ENCODE results near the gene SETD6. TPM values are rescaled to one million over a fixed set of nuclear protein-coding genes. Genes with fewer than 3 reads are reported as not detected.

Gene SETD6
- total RNA-seq, 1 donor from 2014 or later, result 32.6 TPM

GRCh38 chr16:58518980-58519368 lies 3.7 kb downstream of the SETD6 start:
- Mint-ChIP-seq H3K9me3 (no peaks in the 10 kb centered on the region), H3K4me1 (ENCODE audit: unreplicated experiment) (peaks cover 13% of the 10 kb centered on the region), H3K4me3 (no peak overlapping the region), H3K36me3 (peaks cover 27% of the 10 kb centered on the region), H3K27me3 (no peaks in the 10 kb centered on the region), H3K27ac (no peak overlapping the region)
- DNase-seq (ENCODE audit: extremely low spot score, unreplicated experiment), result no peak
- TF ChIP-seq, protein P1, sequence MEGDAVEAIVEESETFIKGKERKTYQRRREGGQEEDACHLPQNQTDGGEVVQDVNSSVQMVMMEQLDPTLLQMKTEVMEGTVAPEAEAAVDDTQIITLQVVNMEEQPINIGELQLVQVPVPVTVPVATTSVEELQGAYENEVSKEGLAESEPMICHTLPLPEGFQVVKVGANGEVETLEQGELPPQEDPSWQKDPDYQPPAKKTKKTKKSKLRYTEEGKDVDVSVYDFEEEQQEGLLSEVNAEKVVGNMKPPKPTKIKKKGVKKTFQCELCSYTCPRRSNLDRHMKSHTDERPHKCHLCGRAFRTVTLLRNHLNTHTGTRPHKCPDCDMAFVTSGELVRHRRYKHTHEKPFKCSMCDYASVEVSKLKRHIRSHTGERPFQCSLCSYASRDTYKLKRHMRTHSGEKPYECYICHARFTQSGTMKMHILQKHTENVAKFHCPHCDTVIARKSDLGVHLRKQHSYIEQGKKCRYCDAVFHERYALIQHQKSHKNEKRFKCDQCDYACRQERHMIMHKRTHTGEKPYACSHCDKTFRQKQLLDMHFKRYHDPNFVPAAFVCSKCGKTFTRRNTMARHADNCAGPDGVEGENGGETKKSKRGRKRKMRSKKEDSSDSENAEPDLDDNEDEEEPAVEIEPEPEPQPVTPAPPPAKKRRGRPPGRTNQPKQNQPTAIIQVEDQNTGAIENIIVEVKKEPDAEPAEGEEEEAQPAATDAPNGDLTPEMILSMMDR (conservative IDR thresholded peaks at IDR 0.05), result no peak

DNA sequence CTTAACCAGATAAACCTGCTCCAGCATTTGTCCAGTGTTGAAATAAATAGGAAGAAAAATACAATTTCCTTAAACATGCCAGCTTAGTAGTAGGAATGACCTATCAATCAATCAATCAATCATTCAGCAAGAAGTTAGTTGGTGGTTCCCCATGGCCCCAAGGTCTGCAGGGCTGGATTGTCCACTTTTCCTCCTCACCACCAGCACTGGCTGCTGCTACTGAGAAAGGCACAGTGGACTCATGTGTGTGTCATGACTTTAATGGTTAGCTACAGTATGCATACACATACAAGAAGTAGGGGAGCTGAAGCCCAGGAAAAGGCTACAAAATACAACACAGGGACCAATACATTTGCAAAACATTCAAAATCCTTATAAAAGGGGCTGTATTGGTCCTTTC lies 4.4 kb downstream of the SETD6 start:
- no peaks in the 10 kb centered on the region for H3K9me3 Mint-ChIP-seq
- no peaks in the 10 kb centered on the region for H3K27me3 Mint-ChIP-seq
- H3K36me3 Mint-ChIP-seq, result peaks cover 31% of the 10 kb centered on the region
- peak overlapping the region; percentile 86 for H3K27ac Mint-ChIP-seq
- DNase-seq (ENCODE audit: extremely low spot score, unreplicated experiment), result no peak
- peak overlapping the region; percentile 60 for H3K4me3 Mint-ChIP-seq
- TF ChIP-seq, protein P1 (conservative IDR thresholded peaks at IDR 0.05), result no peak
- peaks cover 10% of the 10 kb centered on the region for H3K4me1 Mint-ChIP-seq (ENCODE audit: unreplicated experiment)

- peaks cover 38% of the 10 kb centered on the region for H3K36me3 Mint-ChIP-seq
- TF ChIP-seq, protein P1 (conservative IDR thresholded peaks at IDR 0.05), result no peak
- no peaks in the 10 kb centered on the region for H3K4me1 Mint-ChIP-seq (ENCODE audit: unreplicated experiment)
- no peak for DNase-seq (ENCODE audit: extremely low spot score, unreplicated experiment)
- H3K9me3 Mint-ChIP-seq, result no peaks in the 10 kb centered on the region
- H3K27me3 Mint-ChIP-seq, result no peaks in the 10 kb centered on the region
- H3K27ac Mint-ChIP-seq, result no peak overlapping the region
- no peak overlapping the region for H3K4me3 Mint-ChIP-seq
Measured at GRCh38 chr16:58530179-58530578, 14.9 kb downstream of the SETD6 start.

GRCh38 chr16:58532414-58532813 lies 17.1 kb downstream of the SETD6 start:
- TF ChIP-seq, protein P1 (conservative IDR thresholded peaks at IDR 0.05), result no peak
- DNase-seq (ENCODE audit: extremely low spot score, unreplicated experiment), result no peak
- Mint-ChIP-seq H3K4me3 (no peak overlapping the region), H3K36me3 (peaks cover 31% of the 10 kb centered on the region), H3K27me3 (no peaks in the 10 kb centered on the region), H3K4me1 (ENCODE audit: unreplicated experiment) (no peaks in the 10 kb centered on the region), H3K27ac (no peak overlapping the region), H3K9me3 (no peaks in the 10 kb centered on the region)

DNA sequence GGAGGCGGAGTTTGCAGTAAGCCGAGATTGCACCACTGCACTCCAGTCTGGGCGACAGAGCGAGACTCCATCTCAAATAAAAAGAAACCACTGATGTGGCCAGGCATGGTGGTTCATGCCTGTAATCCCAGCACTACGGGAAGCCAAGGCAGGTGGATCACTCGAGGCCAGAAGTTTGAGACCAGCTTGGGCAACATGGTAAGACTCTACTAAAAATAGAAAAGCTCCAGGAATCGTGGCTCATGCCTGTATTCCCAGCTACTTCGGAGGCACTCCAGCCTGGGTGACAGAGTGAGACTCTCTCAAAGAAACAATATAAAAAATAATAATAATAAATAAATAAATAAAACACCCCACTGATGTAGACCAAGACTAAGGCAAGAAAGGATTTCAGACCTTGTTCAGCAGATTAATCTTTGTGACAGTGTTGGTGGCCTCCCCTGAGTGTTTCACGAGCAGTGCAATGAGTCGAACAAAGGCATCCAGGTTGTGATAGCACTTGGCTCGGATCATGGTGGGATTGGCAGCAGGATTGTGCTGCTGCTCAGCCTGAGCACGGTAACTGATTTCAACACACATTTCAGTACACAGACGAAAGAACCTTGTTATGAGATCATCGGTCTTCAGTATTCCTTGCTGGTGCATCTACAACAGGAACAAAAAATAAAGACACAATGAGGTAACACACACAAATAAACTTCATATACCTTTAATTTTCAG lies 18.6 kb downstream of the SETD6 start:
- Mint-ChIP-seq H3K36me3 (peaks cover 38% of the 10 kb centered on the region), H3K27ac (no peak overlapping the region), H3K4me1 (ENCODE audit: unreplicated experiment) (no peaks in the 10 kb centered on the region), H3K4me3 (no peak overlapping the region), H3K9me3 (no peaks in the 10 kb centered on the region), H3K27me3 (no peaks in the 10 kb centered on the region)
- DNase-seq (ENCODE audit: extremely low spot score, unreplicated experiment), result no peak
- TF ChIP-seq, protein P1 (conservative IDR thresholded peaks at IDR 0.05), result no peak
